ENCODE data around the gene PLXNA4. TPM values are rescaled to one million over a fixed set of nuclear protein-coding genes. Genes with fewer than 3 reads are reported as not detected.
"Not testable (repeated sequence)": the region's sequence is repeated elsewhere in the genome, so short reads cannot be mapped to it uniquely, and the experiment has no call there.

Gene PLXNA4
- total RNA-seq, 2 donors from 2014 or later, result 12.2 to 27.7 TPM

- H3K27me3 ChIP-seq (replicated peaks; ENCODE audit: insufficient read depth), result no peaks in the 10 kb centered on the region
- no peak overlapping the region for H3K4me3 ChIP-seq
- H3K4me1 ChIP-seq (ENCODE audit: control insufficient read depth in 1 of 2, low read depth in 2 of 2), result no peaks in the 10 kb centered on the region
- peaks cover 6% of the 10 kb centered on the region for H3K36me3 ChIP-seq
- no peak for ATAC-seq (ENCODE audit: insufficient number of reproducible peaks, low FRiP score, low read depth)
- H3K9me3 ChIP-seq, result no peaks in the 10 kb centered on the region
- no peak for DNase-seq (ENCODE audit: low spot score)
- H3K27ac ChIP-seq, result no peak overlapping the region
- no peak for TF ChIP-seq CTCF (IDR thresholded peaks at IDR 0.05)
These were observed 396.6 kb downstream of the PLXNA4 start for GRCh38 chr7:132179681-132180080.

- Histone ChIP-seq H3K27me3 (replicated peaks; ENCODE audit: insufficient read depth) (no peaks in the 10 kb centered on the region), H3K27ac (no peak overlapping the region), H3K9me3 (no peaks in the 10 kb centered on the region), H3K36me3 (peaks cover 4% of the 10 kb centered on the region), H3K4me3 (no peak overlapping the region), H3K4me1 (ENCODE audit: control insufficient read depth in 1 of 2, low read depth in 2 of 2) (no peaks in the 10 kb centered on the region)
- no peak for DNase-seq (ENCODE audit: low spot score)
- TF ChIP-seq CTCF (IDR thresholded peaks at IDR 0.05), result no peak
- no peak for ATAC-seq (ENCODE audit: insufficient number of reproducible peaks, low FRiP score, low read depth)
These were observed 397.2 kb downstream of the PLXNA4 start for GRCh38 chr7:132179080-132179430.

GRCh38 chr7:132178402-132179079 is 397.7 kb downstream of the PLXNA4 start:
- not testable (repeated sequence) for H3K4me3 ChIP-seq; DNase-seq (ENCODE audit: low spot score); H3K9me3 ChIP-seq; H3K27ac ChIP-seq; H3K27me3 ChIP-seq (replicated peaks; ENCODE audit: insufficient read depth); ATAC-seq (ENCODE audit: insufficient number of reproducible peaks, low FRiP score, low read depth); H3K36me3 ChIP-seq; H3K4me1 ChIP-seq (ENCODE audit: control insufficient read depth in 1 of 2, low read depth in 2 of 2)

GRCh38 chr7:132177708-132178401 is 398.4 kb downstream of the PLXNA4 start:
- Histone ChIP-seq H3K9me3 (no peaks in the 10 kb centered on the region), H3K4me1 (ENCODE audit: control insufficient read depth in 1 of 2, low read depth in 2 of 2) (no peaks in the 10 kb centered on the region), H3K27me3 (replicated peaks; ENCODE audit: insufficient read depth) (no peaks in the 10 kb centered on the region), H3K36me3 (peaks cover 4% of the 10 kb centered on the region), H3K4me3 (no peak overlapping the region), H3K27ac (no peak overlapping the region)
- TF ChIP-seq CTCF (IDR thresholded peaks at IDR 0.05), result no peak
- DNase-seq (ENCODE audit: low spot score) (no peak), ATAC-seq (ENCODE audit: insufficient number of reproducible peaks, low FRiP score, low read depth) (no peak)

- Histone ChIP-seq H3K4me3 (no peak overlapping the region), H3K36me3 (peaks cover 4% of the 10 kb centered on the region), H3K27me3 (replicated peaks; ENCODE audit: insufficient read depth) (no peaks in the 10 kb centered on the region), H3K27ac (no peak overlapping the region), H3K4me1 (ENCODE audit: control insufficient read depth in 1 of 2, low read depth in 2 of 2) (no peaks in the 10 kb centered on the region), H3K9me3 (no peaks in the 10 kb centered on the region)
- no peak for TF ChIP-seq CTCF (IDR thresholded peaks at IDR 0.05)
- ATAC-seq (ENCODE audit: insufficient number of reproducible peaks, low FRiP score, low read depth) (no peak), DNase-seq (ENCODE audit: low spot score) (no peak)
These were observed 399.6 kb downstream of the PLXNA4 start for GRCh38 chr7:132176719-132177118.

Measured in thoracic aorta (tissue), 2 donors.